ENCODE measurements around the gene FOLR2. TPM values are rescaled to one million over a fixed set of nuclear protein-coding genes. Genes with fewer than 3 reads are reported as not detected.

FOLR2 gene
- total and polyA plus RNA-seq, 2 of the 8 experiments (the other 6 are each of a cell fraction or from before 2014, with no cell fraction given): not detected

GRCh38 chr11:72238040-72238450, 21.5 kb downstream of the FOLR2 start:
- 0% methylated on average over 5 of the region's 16 CpGs; no CpG with 5 or more reads in 1 of the 2 experiments for WGBS, 2 experiments (ENCODE audit: extremely low coverage in 1 of 2, insufficient coverage in 1 of 2, insufficient read length in 1 of 2, insufficient replicate concordance in 2 of 2, low coverage in 1 of 2, low lambda C conversion rate in 2 of 2, missing lambda C conversion rate in 1 of 2)
- H2BK12ac ChIP-seq (ENCODE audit: low read depth, low read length): no peak overlapping the region
- DNase-seq (ENCODE audit: low read depth in 1 of 2, low spot score in 2 of 2) (peak; percentile 85 to 92), FAIRE-seq (peak; percentile 79)
- peak overlapping the region; percentile 68; the same call in 1 of the 2 replicates for H3K18ac ChIP-seq (ENCODE audit: extremely low read depth, low read length)
- H2BK120ac ChIP-seq (replicated peaks; ENCODE audit: low read depth, low read length): no peak overlapping the region
- no peak overlapping the region for H2AFZ ChIP-seq (ENCODE audit: low read length)
- H3K56ac ChIP-seq (replicated peaks; ENCODE audit: insufficient read length, low read depth, low read length): no peak overlapping the region
- H3K9me3 ChIP-seq (ENCODE audit: insufficient read depth in 2 of 2, low read depth in 1 of 2, low read length in 1 of 2): no peaks in the 10 kb centered on the region; a peak in 1 of 4 replicates
- H2BK20ac ChIP-seq (ENCODE audit: low read length): no peak overlapping the region
- no peak overlapping the region for H2BK15ac ChIP-seq (ENCODE audit: low read length)
- H3K79me1 ChIP-seq (ENCODE audit: low read depth, low read length): no peaks in the 10 kb centered on the region
- H2AK5ac ChIP-seq (ENCODE audit: low read depth, low read length): no peak overlapping the region
- peaks cover 36 to 47% (median 44%) of the 10 kb centered on the region in 4 experiments for H3K27me3 ChIP-seq (replicated peaks in 1 of 4; ENCODE audit: control insufficient read depth in 3 of 4, extremely low read depth in 1 of 4, insufficient read depth in 3 of 4, low read length in 3 of 4)
- POLR2A ChIA-PET (ENCODE audit: partially characterized antibody): interaction anchor here (0.7 to 7.7 kb wide), 7 partner anchors 11 to 234 kb away, joined by 3 to 160 read pairs (median 3); partner anchors contain the start of genes CLPB and INPPL1
- no peak overlapping the region for H3K9ac ChIP-seq (replicated peaks in 1 of 4; ENCODE audit: extremely low read depth in 1 of 4, low read depth in 3 of 4, low read length in 3 of 4)
- peaks cover 9 to 14% of the 10 kb centered on the region in 2 experiments for H4K20me1 ChIP-seq (replicated peaks in 1 of 2; ENCODE audit: control insufficient read depth in 1 of 2, insufficient read depth in 2 of 2, low read length in 2 of 2)
- H3K23me2 ChIP-seq (ENCODE audit: low read depth, low read length): peaks cover 12% of the 10 kb centered on the region; the same call in 1 of the 2 replicates
- H3K79me2 ChIP-seq (ENCODE audit: control insufficient read depth in 1 of 2, insufficient read depth in 2 of 2, low read length in 2 of 2): no peaks in the 10 kb centered on the region
- no peak overlapping the region; the same call in 1 of the 2 replicates for H4K8ac ChIP-seq (ENCODE audit: extremely low read depth, insufficient read depth, low read length)
- CTCF ChIA-PET (ENCODE audit: partially characterized antibody): interaction anchor here (0.8 to 5.2 kb wide), 24 partner anchors 12 to 223 kb away, joined by 3 to 72 read pairs (median 4); partner anchors contain the start of genes CLPB and INPPL1
- H3K4me3 ChIP-seq (ENCODE audit: extremely low read depth in 1 of 4, insufficient read depth in 2 of 4, low read depth in 3 of 4, low read length in 4 of 4): peak overlapping the region in 3 of 4 experiments; percentile 9 to 60 (median 34); a peak in 4 of 8 replicates
- peak overlapping the region; percentile 87 to 90 for H3K4me2 ChIP-seq (ENCODE audit: insufficient read depth in 1 of 2, low read depth in 2 of 2, low read length in 2 of 2)
- H3K4ac ChIP-seq (replicated peaks; ENCODE audit: insufficient read length, low read depth, low read length): peak overlapping the region; percentile 57
- H4K5ac ChIP-seq (ENCODE audit: insufficient read length, low read depth, low read length): no peak overlapping the region
- H3K27ac ChIP-seq (ENCODE audit: low read depth, low read length): 0 out of 2 replicates have a peak overlapping the region, but pooled peaks have one; percentile 6
- no peak overlapping the region for H3K23ac ChIP-seq (ENCODE audit: insufficient read length)
- no peak overlapping the region for H4K91ac ChIP-seq (replicated peaks; ENCODE audit: insufficient read length, low read length)
- H3K4me1 ChIP-seq (replicated peaks in 1 of 4; ENCODE audit: control insufficient read depth in 3 of 4, insufficient read depth in 4 of 4, low read length in 3 of 4): peaks cover 3 to 29% (median 23%) of the 10 kb centered on the region in 4 experiments
- H3K14ac ChIP-seq (ENCODE audit: insufficient read length): no peak overlapping the region
- H2BK5ac ChIP-seq (ENCODE audit: low read depth, low read length): 0 out of 2 replicates have a peak overlapping the region, but pooled peaks have one; percentile 81
- H3K36me3 ChIP-seq (ENCODE audit: control insufficient read depth in 2 of 4, insufficient read depth in 4 of 4, low read length in 3 of 4): peaks cover 11 to 36% (median 26%) of the 10 kb centered on the region in 4 experiments; a peak in 6 of 8 replicates
- TF ChIP-seq SP1 (IDR thresholded peaks at IDR 0.05; ENCODE audit: low read depth, low read length): peak; percentile 49; the same call in 1 of the 2 replicates
- TF ChIP-seq, protein P1, sequence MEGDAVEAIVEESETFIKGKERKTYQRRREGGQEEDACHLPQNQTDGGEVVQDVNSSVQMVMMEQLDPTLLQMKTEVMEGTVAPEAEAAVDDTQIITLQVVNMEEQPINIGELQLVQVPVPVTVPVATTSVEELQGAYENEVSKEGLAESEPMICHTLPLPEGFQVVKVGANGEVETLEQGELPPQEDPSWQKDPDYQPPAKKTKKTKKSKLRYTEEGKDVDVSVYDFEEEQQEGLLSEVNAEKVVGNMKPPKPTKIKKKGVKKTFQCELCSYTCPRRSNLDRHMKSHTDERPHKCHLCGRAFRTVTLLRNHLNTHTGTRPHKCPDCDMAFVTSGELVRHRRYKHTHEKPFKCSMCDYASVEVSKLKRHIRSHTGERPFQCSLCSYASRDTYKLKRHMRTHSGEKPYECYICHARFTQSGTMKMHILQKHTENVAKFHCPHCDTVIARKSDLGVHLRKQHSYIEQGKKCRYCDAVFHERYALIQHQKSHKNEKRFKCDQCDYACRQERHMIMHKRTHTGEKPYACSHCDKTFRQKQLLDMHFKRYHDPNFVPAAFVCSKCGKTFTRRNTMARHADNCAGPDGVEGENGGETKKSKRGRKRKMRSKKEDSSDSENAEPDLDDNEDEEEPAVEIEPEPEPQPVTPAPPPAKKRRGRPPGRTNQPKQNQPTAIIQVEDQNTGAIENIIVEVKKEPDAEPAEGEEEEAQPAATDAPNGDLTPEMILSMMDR (IDR thresholded peaks at IDR 0.05; ENCODE audit: control extremely low read depth in 1 of 3, insufficient read depth in 1 of 3, low read depth in 1 of 3, low read length in 3 of 3): peak; percentile 88 to 95 (median 92)
- TF ChIP-seq TAF1 (IDR thresholded peaks at IDR 0.05; ENCODE audit: low read depth, low read length): peak; percentile 49; the same call in 1 of the 2 replicates
- no peak for TF ChIP-seq JUN (IDR thresholded peaks at IDR 0.05; ENCODE audit: low read depth, low read length)
- TF ChIP-seq, protein P2, sequence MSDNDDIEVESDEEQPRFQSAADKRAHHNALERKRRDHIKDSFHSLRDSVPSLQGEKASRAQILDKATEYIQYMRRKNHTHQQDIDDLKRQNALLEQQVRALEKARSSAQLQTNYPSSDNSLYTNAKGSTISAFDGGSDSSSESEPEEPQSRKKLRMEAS (IDR thresholded peaks at IDR 0.05): no peak
- peak in 1 of 2 experiments; percentile 56; a peak in 1 of 3 replicates for TF ChIP-seq EP300 (IDR thresholded peaks at IDR 0.05; ENCODE audit: borderline replicate concordance in 1 of 2, low read depth in 2 of 2, low read length in 2 of 2)
- TF ChIP-seq SP2 (IDR thresholded peaks at IDR 0.05; ENCODE audit: low read length): no peak
- no peak for TF ChIP-seq SIX5 (IDR thresholded peaks at IDR 0.05; ENCODE audit: low read depth, low read length)
- TF ChIP-seq SRF (IDR thresholded peaks at IDR 0.05; ENCODE audit: low read depth, low read length): no peak
- TF ChIP-seq POLR2AphosphoS5 (IDR thresholded peaks at IDR 0.05; ENCODE audit: low read depth, low read length): no peak

Data from H1 (cell line).